Fibroblast of lung (primary cell): ENCODE results near the gene PPP3R1.

Source experiments
- CTCF ChIP-seq, 2 donors: IDR thresholded peaks in 1 of 2; conservative IDR thresholded peaks in 1 of 2; 1 replicate in 1 of 2; 2 replicates in 1 of 2; pipeline ENCODE4 v1.5.1; 2011 to 2012; ENCODE audit warnings: low read length in 2 of 2, control low read depth in 1 of 2, inconsistent platforms in 1 of 2, low read depth in 1 of 2, mild to moderate bottlenecking in 1 of 2
- EZH2 ChIP-seq: IDR thresholded peaks from 2 replicates; pipeline ENCODE4 v1.5.1; 2012; ENCODE audit warnings: low read length, control low read depth, mild to moderate bottlenecking; ENCODE audit errors: missing control alignments

- TF ChIP-seq CTCF (conservative IDR thresholded peaks at IDR 0.05 in 1 of 2, IDR thresholded peaks at IDR 0.05 in 1 of 2; ENCODE audit: low read depth in 1 of 2, low read length in 2 of 2) = no peak
- TF ChIP-seq EZH2 = no peak
These were observed 5.9 kb downstream of the PPP3R1 start for GRCh38 chr2:68246396-68246795.
